ENCODE data around the gene NDUFS4.
"Not testable (repeated sequence)": the region's sequence is repeated elsewhere in the genome, so short reads cannot be mapped to it uniquely, and the experiment has no call there.

Gene NDUFS4

GRCh38 chr5:53575831-53576230, 15.4 kb downstream of the NDUFS4 start:
- DNase-seq: no peak

GRCh38 chr5:53576674-53577073, 16.2 kb downstream of the NDUFS4 start:
- no peak for DNase-seq

- DNase-seq: no peak
These were observed 18.4 kb downstream of the NDUFS4 start for GRCh38 chr5:53578854-53579253.

GRCh38 chr5:53580547-53580946, 20.1 kb downstream of the NDUFS4 start:
- DNase-seq: no peak

GRCh38 chr5:53582225-53582624, 21.8 kb downstream of the NDUFS4 start:
- DNase-seq: no peak

- DNase-seq: no peak
These were observed 30.3 kb downstream of the NDUFS4 start for GRCh38 chr5:53590759-53591158.

GRCh38 chr5:53594419-53594818, 34.0 kb downstream of the NDUFS4 start:
- no peak for DNase-seq

GRCh38 chr5:53597894-53598293, 37.5 kb downstream of the NDUFS4 start:
- no peak for DNase-seq

- no peak for DNase-seq
These were observed 41.1 kb downstream of the NDUFS4 start for GRCh38 chr5:53601570-53601969.

GRCh38 chr5:53603009-53603687, 42.7 kb downstream of the NDUFS4 start:
- no peak for DNase-seq

GRCh38 chr5:53604309-53604708, 43.9 kb downstream of the NDUFS4 start:
- DNase-seq: no peak

GRCh38 chr5:53607886-53608285, 47.4 kb downstream of the NDUFS4 start:
- DNase-seq: no peak

GRCh38 chr5:53608897-53609296, 48.5 kb downstream of the NDUFS4 start:
- not testable (repeated sequence) for DNase-seq

- DNase-seq: no peak
These were observed 52.6 kb downstream of the NDUFS4 start for GRCh38 chr5:53613061-53613460.

GRCh38 chr5:53613536-53613935, 53.1 kb downstream of the NDUFS4 start:
- no peak for DNase-seq

- DNase-seq: no peak
These were observed 54.0 kb downstream of the NDUFS4 start for GRCh38 chr5:53614376-53614885.

- no peak for DNase-seq
These were observed 56.6 kb downstream of the NDUFS4 start for GRCh38 chr5:53616939-53617549.

GRCh38 chr5:53631251-53631650, 70.8 kb downstream of the NDUFS4 start:
- no peak for DNase-seq

GRCh38 chr5:53642061-53642460, 81.6 kb downstream of the NDUFS4 start:
- no peak for DNase-seq

- no peak for DNase-seq
These were observed 83.0 kb downstream of the NDUFS4 start for GRCh38 chr5:53643445-53643844.

- DNase-seq: no peak
These were observed 84.6 kb downstream of the NDUFS4 start for GRCh38 chr5:53645078-53645477.

GRCh38 chr5:53649352-53649751, 88.9 kb downstream of the NDUFS4 start:
- no peak for DNase-seq

GRCh38 chr5:53660573-53660972, 100.1 kb downstream of the NDUFS4 start:
- not testable (repeated sequence) for DNase-seq

- not testable (repeated sequence) for DNase-seq
These were observed 104.9 kb downstream of the NDUFS4 start for GRCh38 chr5:53665313-53665712.

- DNase-seq: no peak
These were observed 107.2 kb downstream of the NDUFS4 start for GRCh38 chr5:53667621-53668020.

Measured in T1000 (cell line).